Mesothelial cell of epicardium (in vitro differentiated cells): ENCODE measurements around the gene TEAD4. TPM values are rescaled to one million over a fixed set of nuclear protein-coding genes. Genes with fewer than 3 reads are reported as not detected.

Experiments
- DNase-seq, 2 experiments: peaks; one replicate each; pipeline ENCODE4 v3.0.0; 2021; ENCODE audit warnings: low spot score in 2 of 2; ENCODE audit not compliant: unreplicated experiment in 2 of 2
- H3K27ac Mint-ChIP-seq: 2 replicates; pipeline ENCODE4 v1.8.0; 2021; ENCODE audit warnings: mixed read lengths
- H3K27me3 Mint-ChIP-seq: 2 replicates; pipeline ENCODE4 v1.8.0; 2021; ENCODE audit warnings: low read depth, mixed read lengths
- H3K36me3 Mint-ChIP-seq: 2 replicates; pipeline ENCODE4 v1.8.0; 2021; ENCODE audit warnings: mixed read lengths
- H3K4me1 Mint-ChIP-seq: 2 replicates; pipeline ENCODE4 v1.8.0; 2021; ENCODE audit warnings: mixed read lengths
- H3K4me3 Mint-ChIP-seq: 2 replicates; pipeline ENCODE4 v1.8.0; 2021; ENCODE audit warnings: mild to moderate bottlenecking, moderate library complexity, mixed read lengths
- H3K9me3 Mint-ChIP-seq: 2 replicates; pipeline ENCODE4 v1.8.0; 2021; ENCODE audit warnings: mixed read lengths
- total RNA-seq: library from RNA; stranded (reverse); gene quantifications from 3 replicates; pipeline ENCODE4 v1.2.1, GENCODE V29; 2021
- TF ChIP-seq, protein P1 (sequence below): fragments of 200-600 bp; sonication (generic); IDR thresholded peaks from one replicate; pipeline ENCODE4 v1.5.0; 2021; ENCODE audit warnings: antibody characterized with exemption; ENCODE audit not compliant: unreplicated experiment

Gene TEAD4
- total RNA-seq, 1 donor from 2014 or later: 32.3 TPM

DNA sequence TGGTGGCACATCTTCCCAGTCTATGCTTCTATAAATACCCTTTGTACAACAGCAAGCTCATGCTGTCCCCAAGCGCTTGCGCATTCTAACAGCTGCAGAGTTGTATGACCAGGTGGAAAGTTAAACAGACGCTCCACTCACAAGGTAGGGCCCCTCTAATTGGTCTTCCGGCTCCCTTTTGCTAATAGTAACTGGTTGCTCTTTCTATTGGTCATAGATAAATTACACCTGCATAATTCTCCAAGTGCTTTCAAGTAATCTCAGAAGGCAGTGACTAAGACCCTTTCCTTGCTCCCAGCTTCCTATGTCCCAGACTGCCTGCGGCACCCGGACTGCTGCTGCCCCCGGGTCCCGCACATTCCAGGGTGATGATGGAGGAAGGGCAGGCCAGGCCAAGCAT, 111.9 kb downstream of the TEAD4 start:
- TF ChIP-seq, protein P1, sequence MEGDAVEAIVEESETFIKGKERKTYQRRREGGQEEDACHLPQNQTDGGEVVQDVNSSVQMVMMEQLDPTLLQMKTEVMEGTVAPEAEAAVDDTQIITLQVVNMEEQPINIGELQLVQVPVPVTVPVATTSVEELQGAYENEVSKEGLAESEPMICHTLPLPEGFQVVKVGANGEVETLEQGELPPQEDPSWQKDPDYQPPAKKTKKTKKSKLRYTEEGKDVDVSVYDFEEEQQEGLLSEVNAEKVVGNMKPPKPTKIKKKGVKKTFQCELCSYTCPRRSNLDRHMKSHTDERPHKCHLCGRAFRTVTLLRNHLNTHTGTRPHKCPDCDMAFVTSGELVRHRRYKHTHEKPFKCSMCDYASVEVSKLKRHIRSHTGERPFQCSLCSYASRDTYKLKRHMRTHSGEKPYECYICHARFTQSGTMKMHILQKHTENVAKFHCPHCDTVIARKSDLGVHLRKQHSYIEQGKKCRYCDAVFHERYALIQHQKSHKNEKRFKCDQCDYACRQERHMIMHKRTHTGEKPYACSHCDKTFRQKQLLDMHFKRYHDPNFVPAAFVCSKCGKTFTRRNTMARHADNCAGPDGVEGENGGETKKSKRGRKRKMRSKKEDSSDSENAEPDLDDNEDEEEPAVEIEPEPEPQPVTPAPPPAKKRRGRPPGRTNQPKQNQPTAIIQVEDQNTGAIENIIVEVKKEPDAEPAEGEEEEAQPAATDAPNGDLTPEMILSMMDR: no peak
- H3K9me3 Mint-ChIP-seq: no peaks in the 10 kb centered on the region
- DNase-seq: no peak
- H3K27ac Mint-ChIP-seq: peak overlapping the region; percentile 10
- no peaks in the 10 kb centered on the region for H3K36me3 Mint-ChIP-seq
- no peak overlapping the region for H3K4me3 Mint-ChIP-seq
- peaks cover 19% of the 10 kb centered on the region for H3K4me1 Mint-ChIP-seq
- no peaks in the 10 kb centered on the region for H3K27me3 Mint-ChIP-seq

DNA sequence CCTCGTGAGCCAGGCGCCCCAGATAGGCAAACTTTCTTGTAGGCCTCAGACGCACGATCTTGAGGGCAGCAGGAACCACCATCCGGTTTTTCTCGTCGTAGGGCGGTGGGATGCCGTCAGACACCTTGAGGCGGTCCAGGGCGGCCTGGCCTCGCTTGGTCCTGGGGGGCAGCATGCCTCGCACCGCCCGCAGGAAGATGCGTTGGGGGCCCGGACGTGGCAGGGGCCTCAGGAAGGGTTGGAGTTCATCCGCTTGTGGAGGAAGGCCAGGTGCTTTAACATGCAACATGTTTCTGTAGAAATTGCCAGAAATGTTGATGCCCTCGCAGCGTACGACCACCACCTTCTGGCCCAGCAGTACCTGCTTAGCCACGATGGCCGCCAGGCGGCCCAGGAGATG, 112.5 kb downstream of the TEAD4 start:
- Mint-ChIP-seq H3K4me1 (peaks cover 18% of the 10 kb centered on the region), H3K27ac (peak overlapping the region; percentile 75), H3K27me3 (no peaks in the 10 kb centered on the region), H3K9me3 (no peaks in the 10 kb centered on the region), H3K36me3 (no peaks in the 10 kb centered on the region), H3K4me3 (no peak overlapping the region)
- TF ChIP-seq, protein P1: no peak
- no peak for DNase-seq

DNA sequence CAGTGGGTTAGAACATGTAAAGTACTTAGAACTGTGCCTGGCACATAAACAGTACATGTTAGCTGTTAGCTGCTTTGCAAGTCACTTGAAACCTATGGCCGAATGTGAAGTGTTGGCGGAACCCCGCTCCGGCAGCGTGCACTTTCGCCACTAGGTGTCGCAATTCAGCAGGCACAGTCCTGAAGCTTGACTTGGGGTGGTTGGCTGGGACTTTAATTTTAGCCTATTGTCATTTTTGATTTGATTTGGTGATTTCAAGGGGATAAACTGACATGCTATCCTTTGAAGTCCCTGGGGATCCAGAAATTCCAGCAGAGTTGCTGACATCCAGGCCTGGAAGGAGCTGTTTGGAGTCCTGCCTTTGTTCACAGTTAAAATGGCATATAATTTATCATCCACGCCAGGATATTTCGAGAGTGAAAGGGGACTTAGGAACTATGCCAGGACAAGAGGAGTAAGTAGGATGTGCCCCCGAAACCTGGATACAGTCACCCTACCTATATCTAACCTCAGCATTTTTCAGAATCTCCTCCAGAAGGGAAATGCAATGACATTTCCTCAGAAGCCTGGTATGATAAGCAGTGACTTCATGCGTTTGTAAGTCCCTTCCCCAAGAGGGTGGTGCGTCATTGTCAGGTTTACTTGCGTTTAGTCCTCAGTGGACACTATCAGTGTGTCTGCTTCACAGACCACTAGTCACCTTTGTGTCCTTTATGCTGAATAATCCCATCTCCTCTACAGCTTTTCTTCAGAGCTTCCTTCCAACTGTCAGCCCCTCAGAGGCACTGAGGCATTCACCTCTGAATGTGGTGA, 114.4 kb downstream of the TEAD4 start:
- Mint-ChIP-seq H3K36me3 (no peaks in the 10 kb centered on the region), H3K4me1 (peaks cover 25% of the 10 kb centered on the region), H3K9me3 (no peaks in the 10 kb centered on the region), H3K27ac (no peak overlapping the region), H3K27me3 (no peaks in the 10 kb centered on the region), H3K4me3 (no peak overlapping the region)
- TF ChIP-seq, protein P1: peak; percentile 97
- peak; percentile 73 to 93 for DNase-seq

DNA sequence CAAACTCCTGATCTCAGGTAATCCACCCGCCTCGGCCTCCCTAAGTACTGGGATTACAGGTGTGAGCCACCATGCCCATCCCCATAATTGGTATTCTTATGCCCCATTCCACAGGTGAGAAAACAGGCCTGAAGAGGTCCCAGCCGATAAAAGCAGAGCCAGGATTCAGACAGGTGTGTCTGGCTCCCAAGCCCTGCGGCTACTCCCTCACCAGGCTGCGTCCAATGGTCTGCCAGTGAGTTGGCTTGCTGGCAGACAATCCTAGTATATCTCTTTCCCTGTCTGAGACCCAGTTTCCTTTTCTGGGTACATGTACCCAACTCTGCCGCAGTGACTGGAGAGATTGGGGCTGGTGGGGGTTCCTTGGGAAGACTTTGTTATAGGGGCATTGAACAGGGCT, 116.1 kb downstream of the TEAD4 start:
- H3K27me3 Mint-ChIP-seq: no peaks in the 10 kb centered on the region
- TF ChIP-seq, protein P1: no peak
- H3K4me1 Mint-ChIP-seq: peaks cover 25% of the 10 kb centered on the region
- H3K27ac Mint-ChIP-seq: peak overlapping the region; percentile 53
- H3K9me3 Mint-ChIP-seq: no peaks in the 10 kb centered on the region
- H3K36me3 Mint-ChIP-seq: no peaks in the 10 kb centered on the region
- no peak for DNase-seq
- H3K4me3 Mint-ChIP-seq: peak overlapping the region; percentile 58

DNA sequence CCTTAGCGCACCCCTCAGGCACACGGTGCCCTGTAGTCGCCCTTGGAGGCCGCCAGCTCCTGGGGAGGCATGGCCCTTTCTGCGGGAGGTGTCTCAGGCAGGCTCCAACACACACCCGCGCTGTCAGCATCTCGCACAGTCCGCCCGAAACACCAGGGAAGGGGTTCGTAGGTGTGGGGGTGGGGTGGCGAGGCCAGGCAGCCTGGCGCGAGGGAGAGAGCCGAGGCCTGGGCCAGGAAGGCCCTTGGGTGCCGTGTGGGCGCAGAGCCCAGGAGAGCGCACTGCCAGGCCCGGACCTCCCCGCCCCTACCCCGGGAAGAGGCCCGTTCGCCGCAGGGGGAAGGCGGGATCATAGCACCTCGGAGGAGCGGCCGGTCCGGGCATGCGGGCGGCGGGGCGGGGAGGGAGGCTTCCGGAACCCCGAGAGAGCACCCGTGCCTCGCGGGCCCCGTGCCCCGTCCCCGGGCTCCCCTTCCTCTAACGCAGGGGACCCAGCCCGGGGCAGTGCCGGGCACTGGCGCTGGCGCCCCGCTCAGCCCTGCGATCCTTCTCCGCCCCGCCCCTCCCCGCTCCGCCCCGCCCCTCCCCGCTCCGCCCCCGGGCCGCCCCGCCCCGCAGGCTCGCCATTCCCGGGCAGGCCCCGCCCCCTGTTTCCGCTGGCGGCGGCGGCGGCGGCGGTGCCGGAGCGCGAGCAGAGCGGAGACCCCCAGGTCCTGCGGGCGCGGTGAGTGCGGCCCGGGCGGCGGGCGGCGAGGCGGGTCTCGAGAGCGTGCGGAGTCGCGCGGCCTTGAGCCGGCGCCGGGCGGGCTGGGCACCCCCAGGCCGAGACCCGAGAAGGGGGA, 117.8 kb downstream of the TEAD4 start, which contains the start of gene TSPAN9:
Gene TSPAN9, plus strand, starts transcription at position 650 of the 842 bp plus-strand sequence. CDS start 123,815 bp downstream, outside the sequence.
- peak within 1 kb of the TSS; percentile 80 for H3K4me3 Mint-ChIP-seq
- H3K4me1 Mint-ChIP-seq: peaks cover 24% of the 10 kb centered on the region
- TF ChIP-seq, protein P1: no peak
- peak; percentile 82 to 85 for DNase-seq
- no peaks in the 10 kb centered on the region for H3K36me3 Mint-ChIP-seq
- no peaks in the 10 kb centered on the region for H3K27me3 Mint-ChIP-seq
- H3K27ac Mint-ChIP-seq: peak within 1 kb of the TSS; percentile 92
- no peaks in the 10 kb centered on the region for H3K9me3 Mint-ChIP-seq
